HG03039 (cell line): ENCODE data around the gene PBRM1.
"Not testable (repeated sequence)": the region's sequence is repeated elsewhere in the genome, so short reads cannot be mapped to it uniquely, and the experiment has no call there.

Experiments
- ATAC-seq: cut with Tn5 transposase; IDR thresholded peaks from one replicate; pipeline ENCODE4 v1.9.1; 2021; ENCODE audit warnings: mild to moderate bottlenecking, moderate library complexity; ENCODE audit not compliant: unreplicated experiment

Gene PBRM1

DNA sequence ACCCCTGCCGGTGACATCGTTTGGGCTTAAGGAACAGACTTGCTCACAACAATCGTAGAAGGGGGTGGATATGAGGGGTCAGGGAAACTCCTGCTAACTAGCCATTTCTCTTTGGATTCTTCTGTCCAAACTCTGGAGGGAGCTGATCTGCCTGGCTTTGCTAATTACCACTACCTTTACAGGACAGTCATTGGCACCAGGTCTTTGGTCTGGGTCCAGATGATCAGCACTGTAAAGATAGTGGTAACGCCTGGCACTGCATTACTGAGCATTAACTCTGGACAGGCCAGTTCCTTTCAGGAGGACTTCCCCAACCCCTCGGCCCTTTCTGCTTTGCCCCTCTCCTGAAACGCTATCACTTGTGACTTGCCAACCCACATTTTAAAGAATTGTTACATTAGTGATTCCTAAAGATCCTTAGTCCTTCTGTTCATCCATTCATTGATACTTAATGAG, 148.5 kb downstream of the PBRM1 start:
- no peak for ATAC-seq

DNA sequence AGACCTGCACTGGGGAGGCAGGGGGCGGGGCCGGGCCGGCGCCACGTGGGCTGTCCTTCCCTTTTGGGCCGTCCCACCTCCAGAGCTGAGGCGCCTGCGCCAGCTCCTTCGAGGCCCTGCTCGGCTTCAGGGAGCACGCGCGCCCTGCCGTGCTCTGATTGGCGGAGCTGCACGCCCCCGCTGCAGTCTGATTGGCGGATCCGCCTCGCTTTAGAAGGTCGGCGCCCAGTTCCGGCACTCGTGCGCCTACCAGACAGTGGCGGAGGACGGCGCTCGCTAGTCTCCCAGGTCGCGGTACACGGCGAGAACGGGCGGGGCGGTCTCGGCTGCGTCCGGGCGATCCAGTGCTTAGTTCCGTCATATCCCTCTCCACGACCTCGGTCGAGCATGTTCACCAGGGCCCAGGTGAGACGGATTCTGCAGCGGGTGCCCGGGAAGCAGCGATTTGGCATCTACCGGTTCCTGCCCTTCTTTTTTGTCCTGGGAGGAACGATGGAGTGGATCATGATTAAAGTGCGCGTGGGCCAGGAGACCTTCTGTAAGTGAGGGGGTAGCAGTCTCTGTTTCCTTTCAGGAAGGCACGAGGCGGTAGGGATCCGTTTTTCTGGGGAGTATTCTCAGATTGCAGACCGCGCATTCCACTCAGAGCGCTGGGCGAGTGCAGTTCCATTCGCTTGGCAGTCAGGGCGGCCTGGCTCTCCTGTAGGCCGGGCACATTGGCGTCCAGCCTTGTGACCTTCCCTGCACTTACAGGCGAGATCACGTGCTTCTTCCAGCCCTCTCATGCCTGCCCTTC, 149.1 kb downstream of the PBRM1 start, which contains the start of gene UQCC5:
UQCC5 (plus strand) TSS at position 237 of the 796 bp plus-strand sequence; CDS start at position 388, 151 bp downstream.
- ATAC-seq, result peak; percentile 84

DNA sequence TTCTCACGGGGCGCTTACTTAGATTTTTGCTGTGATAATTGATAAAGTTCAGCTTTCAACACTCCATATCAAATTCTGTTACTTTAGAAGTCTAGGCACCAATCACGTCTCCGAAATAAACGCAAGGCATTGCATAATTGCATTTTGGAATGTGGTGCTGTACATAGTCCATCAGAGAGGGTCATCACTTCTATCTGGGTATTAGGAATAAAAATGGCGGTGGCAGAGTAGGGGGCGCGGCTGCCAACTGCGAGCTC, 149.7 kb downstream of the PBRM1 start:
- ATAC-seq, result no peak

DNA sequence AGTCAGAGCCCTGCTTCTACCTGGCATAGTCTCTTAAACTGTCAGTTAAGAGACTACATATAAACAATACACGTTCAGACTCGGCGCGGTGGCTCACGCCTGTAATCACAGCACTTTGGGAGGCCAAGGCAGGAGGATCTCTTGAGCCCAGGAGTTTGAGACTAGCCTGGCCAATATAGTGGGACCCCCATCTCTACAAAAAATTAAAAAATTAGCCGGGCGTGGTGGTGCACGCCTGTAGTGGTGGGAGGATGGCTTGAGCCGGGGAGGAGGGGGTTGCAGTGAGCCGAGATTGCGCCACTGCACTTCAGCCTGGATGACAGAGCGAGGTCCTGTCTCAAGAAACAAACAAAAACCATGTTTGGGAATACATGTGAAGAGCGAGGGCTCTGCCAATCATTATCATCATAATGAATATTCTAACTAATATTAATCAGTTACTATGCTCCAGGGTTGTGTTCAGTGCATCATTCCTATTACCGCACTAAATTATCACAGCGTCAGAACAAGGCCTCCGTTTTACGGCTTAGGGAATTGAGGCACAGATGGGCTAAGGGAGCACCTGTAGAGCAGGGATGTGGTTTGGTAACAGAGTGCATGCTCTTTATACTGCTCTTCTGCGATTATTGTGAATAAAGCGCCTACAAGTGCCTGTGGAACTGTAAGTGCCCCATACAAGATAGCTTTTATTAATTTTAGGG, 150.2 kb downstream of the PBRM1 start:
- ATAC-seq, result no peak

DNA sequence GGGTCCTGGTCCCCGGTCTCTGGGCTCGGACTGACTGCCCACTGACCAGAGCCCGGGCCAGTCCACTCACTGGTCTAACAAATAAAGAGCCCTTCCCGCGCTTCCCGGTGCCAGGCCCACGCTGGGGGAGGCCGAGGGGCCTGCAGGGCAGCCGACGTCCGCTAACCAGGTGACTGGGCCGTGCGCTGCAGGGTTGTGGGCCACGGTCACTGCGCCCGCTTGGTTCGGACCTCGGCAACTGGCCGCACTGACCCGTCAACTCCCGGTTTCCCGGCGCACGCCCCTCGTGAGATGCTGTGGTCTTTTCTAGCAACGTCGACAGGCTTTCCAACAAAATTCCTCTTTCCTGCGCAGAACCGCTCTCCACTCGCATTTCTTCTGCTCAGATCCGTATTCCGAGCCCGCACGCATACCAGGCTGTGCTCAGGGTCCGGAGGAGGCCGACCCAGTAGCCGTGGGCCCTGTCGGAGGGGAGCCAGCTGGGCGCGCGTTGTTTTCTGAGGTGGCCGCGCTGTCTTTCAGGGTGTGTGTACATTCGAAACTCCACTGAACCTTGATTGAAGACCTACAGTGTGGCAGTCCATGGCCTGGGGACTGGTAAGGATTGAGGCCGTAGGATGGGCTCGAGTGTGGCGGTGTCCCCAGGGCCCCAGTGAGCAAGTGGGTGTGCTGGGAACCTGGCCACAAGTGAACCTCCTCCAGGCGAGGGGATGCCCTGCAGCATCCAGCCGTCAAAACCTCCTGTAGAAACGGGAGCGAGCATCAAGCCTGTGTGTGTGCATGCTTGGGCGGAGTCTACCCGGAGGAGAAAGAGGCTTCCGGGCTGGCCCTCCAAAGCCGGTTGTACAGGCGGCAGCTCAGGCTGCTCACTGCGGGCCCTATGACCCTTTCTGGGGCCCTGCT, 151.2 kb downstream of the PBRM1 start:
- no peak for ATAC-seq

DNA sequence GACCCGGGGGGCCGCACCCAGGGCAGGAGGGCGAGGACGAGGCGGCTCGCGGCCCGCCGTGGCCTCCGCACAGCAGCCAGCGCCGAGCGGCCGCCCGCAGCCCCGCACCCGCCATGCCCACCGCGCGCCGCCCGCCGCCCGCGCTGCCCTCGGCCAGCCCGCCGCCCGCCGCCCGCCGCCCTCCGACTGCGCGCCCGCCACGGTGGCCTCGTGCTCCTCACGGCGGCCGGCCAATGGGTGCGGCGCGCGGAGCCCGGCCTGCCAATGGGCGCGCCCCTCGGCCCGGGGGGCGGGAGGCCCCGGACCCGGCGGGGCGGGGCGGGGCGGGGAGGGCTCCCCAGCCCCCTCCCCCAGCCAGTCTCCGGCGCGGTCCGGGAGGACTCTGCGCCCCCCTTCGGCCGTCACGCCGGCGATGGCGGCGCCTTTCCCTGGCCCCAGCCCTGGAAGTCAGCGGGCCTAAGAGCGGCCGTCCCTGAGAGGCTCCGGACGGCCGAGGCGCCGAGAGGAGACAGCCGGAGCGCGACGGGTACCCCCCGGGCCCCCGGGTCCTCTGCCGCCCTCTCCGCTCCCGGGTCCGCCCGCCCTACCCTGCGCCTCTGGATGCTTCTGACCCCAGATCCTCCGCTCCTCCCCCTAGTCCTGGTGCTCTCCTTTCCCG, 152.0 kb downstream of the PBRM1 start, which contains the start of gene NT5DC2:
NT5DC2 (minus strand) TSS at position 235 of the 658 bp plus-strand sequence; CDS start at position 115, 120 bp downstream.
- peak; percentile 29 for ATAC-seq

DNA sequence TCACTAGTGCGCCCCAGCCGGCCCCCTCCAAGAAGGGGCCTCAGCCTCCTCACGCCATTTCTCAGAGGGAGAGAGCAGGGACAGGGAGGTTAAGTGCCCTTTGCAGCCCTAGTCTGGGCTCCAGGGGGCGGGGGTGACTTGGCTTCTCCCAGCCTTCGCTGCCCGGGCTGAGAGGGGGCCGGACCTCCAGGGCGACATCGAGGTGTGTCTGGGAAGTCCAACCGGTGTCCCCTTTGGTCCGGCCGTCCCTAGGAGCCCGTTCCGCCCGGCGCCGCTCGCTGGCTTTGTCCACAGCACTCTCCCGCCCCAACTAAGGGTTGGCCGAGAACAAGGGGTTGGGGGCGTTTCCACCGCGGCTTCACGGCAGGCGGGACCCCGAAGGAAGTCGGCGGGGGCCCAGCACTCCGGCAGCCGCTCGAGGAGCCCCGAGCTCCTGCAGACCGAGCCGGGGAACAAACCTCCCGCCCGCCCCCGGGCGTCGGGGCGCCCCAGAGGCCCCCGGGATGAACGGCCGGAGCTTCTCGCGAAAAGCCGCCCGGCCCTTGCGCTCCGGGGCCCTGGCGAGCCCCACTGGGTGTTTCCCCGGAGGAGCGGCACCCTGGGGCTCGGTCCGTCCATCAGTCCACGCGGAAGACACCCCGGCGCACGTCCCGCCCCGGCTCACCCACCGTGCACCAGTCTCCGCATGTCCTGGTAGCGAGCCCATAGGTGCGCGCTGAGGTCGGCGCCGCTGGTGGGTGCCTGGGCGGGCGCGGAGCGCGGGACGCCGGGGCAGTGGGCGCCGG, 152.7 kb downstream of the PBRM1 start:
- ATAC-seq, result no peak

DNA sequence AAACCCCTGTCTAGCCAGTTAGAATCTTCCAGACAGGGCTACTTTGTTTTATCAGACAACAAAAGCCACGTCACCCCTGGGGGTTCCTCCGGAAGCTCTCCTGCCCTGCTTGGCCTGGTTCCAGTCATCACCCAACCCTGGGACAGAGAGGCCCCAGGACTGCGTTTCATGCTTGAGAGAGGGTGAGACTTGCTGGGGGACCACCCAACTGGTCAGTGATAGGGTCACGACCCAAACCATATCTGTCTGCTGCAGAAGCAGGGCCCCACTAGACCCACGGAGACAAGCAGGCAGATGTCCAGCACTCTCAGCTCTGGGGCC, 153.2 kb downstream of the PBRM1 start:
- ATAC-seq, result no peak

DNA sequence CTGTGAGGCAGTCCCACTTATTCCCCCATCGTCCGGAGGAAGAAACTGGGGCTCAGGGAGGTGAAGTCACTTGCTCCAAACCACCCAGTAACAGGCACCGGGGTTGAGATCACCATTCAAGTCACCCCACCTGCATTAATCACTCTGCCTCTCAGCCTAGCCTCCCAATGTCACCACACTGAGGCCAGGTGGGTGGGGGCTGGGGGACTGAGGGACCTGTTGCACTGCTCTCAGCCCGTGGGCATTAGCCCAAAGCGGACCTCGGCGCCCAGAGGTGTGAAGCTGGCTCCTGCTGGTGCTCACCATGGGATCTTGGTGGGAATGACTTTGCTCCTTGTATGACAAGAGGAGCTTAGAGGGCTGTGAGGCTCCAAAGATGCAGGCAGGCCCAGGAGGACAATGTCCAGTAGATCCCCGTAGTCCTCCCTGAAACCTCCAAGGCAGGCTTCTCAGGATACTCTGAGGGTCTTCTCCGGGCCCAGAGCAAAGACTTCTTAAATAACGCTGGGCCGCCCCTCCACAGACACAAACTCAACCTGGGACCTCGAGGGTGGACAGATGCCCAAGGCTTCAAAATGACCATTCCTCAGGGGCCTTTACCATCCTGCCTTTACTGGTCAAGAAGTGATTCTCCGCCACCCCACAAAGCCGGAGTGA, 153.7 kb downstream of the PBRM1 start:
- ATAC-seq, result no peak

DNA sequence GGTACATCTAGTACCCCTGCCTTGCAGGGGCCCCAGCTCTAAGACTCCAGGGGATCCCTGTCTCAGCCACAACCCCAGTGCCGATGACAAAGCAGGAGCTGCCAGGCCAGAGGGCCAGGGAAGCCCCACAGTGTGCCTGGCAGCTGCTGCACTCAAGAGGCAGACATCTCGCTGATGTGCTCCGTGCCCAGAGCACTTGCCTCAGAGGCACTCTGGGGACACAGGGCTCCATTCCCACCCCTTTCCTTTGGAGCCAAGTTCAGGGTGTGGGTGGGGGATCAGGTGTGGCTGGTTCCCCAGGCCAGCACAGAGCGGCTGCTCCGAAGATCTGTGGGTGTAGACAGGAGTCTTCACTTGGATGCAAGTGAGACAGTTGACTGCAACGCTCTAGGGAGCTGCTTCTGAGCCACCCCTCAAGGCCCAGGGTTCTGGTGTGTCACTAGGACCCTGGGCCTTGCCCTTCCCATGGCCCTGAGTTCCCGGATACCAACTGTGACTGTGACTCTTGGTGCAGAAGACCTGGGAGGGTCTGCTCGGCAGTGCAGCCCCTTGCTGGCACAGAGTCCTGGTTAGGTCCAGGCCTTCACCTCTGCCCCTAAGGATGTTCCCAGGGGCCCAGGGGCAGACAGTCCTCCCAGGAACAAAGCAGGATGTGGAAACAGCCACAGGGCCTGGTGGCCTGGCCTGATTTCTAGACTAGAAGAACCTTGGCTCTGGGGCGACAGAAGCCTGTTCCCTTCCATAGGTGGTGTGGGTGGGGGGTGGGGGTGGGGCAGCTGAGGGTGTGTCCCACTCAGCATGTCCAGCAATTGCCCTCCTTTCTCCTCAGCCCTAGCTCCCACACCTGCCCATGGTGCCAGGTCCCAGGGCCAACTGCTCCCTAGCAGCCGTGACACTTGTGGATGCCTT, 154.5 kb downstream of the PBRM1 start:
- ATAC-seq, result no peak

DNA sequence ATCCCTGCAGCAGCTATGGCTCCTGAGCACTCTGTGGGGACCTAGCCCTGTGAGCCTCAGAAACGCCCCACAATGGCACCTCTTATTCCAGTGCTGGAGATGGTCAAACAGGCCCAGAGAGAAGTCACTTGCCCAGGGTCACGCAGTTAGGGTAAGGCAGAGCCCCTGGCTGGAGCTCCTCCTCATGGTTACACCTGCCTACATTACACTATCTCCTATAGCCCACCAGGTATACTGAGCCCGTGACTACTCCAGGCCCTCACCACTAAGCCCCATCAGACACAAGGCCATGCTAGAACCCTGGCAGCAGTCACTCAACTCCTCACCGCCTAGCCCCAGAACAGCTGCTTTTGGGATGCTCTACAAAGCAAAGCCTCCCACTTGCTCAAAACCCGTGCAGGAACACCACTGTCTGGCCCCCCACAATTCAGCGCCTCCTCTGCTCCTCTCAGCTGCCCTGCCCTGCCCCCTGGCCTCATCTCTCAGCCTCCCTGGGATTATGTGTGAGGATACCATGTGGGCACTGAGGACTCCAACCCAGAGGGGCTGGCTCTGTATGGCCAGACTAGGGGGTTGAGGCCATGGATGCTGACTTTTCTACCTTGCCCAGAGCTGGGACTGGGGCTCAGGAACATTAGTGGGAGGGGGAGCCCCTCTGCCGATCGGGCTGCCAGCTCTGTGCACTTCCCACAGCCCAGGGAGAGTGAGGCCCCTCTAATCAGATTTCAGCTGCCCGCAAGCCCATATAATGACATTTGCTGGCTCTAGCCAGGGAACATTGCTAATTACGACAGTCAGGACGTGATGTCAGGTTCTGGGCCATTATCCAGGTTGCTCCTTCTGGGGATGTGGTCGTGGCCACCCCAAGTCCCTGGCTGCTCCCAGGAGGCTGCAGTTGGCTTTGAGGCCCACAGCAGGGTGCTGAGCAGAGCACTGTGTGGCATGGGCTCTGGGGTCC, 156.1 kb downstream of the PBRM1 start:
- no peak for ATAC-seq

DNA sequence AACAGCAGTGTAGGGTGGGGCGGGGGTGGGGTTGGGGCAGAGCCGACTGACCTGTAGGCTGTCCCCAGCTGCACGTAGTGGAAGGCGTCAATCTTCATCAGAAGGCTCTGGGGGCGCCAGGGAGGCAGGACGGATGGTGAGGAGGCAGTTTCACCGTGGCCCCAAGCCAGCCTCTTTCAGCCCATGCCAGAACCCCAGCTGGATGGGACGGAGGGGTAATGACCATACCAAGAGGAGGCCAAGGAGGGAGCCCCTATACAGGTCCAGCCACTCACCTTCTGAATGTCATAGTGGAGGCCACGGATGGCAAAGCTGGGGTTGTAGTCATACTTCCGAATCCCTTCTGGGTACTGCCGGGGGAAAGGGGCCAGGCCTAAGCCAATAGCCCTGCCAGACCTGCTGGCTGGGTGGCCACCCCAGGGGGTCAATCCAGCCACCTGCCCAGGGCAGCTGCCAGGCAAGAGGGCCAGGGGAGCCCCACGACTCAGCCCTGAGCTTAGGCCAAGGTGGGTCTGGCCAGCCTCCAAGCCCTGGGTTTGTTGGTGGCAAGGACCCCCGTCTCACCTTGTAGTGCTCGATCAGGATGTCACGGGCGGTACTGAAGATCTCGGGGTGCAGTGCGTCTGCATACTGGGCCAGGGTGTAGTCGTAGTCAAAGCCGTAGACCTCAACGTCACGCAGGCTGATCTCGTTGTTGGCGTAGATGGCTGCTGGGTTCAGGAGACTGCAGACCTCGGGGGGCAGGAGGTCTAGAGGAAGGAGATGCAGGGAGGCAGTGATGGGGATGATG, 156.9 kb downstream of the PBRM1 start:
- no peak for ATAC-seq

DNA sequence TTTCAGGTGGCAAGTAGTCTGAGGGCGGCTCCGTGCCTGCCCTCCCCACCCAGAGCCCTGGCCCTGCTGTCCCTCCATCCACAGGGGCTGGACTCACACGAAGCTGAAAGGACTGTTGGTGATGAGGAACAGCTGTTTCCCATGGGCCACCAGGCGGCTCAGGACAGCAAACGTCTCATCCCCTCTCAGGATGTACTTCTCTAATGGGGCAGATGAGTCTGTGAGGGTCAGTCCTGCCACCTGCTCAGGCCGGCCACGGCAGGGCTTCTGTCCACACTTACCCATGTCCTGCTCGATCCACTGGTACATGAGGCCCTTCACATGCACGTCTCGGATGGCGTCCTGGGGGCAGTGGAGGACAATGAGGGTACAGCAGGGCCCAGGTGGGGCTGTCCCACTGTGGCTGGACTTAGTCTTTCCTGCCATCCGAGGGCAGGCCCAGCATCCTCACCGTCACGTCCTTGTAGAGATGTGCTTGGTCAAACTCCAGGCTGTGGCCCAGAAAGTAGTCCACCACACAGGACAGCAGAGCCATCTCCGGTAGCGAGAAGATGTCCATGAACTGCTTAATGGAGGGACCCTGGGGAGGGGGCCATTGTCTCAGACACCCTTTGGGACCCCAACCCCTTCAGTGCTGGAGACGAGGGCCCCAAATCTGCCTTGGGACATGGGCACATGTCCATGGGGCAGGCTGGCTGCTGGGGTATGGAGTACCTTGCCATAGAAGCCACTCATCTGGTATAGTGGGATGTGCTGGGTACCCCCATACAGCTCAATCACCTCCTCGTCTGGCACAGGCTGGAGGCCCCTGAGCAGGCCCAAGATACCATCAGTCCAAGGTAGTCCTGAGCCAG, 157.8 kb downstream of the PBRM1 start:
- no peak for ATAC-seq

DNA sequence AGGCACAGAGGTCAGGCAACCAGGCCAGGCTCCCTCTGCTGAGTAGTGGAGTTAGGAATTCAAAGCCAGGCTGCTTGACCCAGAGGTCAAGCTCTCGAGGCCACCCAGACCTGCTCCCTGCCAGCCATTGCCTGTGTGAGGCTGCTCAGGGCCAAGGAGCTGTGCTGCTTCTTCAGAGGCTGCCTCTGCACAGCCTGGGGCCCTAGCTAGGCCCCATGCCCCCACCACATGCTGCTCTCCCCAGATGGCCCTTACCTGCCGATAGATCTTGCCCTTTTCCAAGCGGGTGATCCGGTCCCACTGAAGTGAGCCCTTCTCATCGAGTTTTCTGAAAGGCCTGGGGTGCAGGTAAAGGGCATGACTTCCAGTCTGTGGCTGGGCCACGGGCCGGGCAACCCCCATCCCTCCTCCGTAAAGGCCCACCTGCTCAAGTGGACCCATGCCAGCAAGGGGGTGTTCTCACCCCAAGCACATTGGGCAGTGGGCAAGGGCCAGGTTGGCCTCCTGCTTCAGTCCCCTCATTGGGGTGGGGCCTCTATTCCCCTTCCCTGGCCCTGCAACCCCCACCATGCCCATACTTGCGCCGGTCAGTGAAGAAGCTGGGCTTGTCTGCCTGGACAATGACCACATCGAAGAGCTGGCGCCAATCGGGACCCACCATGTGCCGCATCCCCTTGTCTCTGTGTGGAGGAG, 158.5 kb downstream of the PBRM1 start:
- no peak for ATAC-seq

DNA sequence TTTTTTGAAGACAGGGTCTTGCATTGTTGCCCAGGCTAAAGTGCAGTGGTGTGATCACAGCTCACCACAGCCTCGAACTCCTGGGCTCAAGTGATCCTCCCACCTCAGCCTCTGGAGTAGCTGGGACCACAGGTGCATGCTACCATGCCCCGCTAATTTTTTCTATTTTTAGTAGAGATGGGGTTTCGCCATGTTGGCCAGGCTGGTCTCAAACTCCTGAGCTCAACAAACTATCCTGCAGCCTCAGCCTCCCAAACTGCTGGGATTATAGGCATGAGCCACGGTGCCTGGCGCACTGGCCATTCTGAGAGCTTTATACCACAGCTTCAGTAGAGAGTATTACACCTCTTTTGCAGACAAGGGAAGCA, 159.1 kb downstream of the PBRM1 start:
- not testable (repeated sequence) for ATAC-seq
